ENCODE data around the gene FHOD3.

Gene FHOD3

DNA sequence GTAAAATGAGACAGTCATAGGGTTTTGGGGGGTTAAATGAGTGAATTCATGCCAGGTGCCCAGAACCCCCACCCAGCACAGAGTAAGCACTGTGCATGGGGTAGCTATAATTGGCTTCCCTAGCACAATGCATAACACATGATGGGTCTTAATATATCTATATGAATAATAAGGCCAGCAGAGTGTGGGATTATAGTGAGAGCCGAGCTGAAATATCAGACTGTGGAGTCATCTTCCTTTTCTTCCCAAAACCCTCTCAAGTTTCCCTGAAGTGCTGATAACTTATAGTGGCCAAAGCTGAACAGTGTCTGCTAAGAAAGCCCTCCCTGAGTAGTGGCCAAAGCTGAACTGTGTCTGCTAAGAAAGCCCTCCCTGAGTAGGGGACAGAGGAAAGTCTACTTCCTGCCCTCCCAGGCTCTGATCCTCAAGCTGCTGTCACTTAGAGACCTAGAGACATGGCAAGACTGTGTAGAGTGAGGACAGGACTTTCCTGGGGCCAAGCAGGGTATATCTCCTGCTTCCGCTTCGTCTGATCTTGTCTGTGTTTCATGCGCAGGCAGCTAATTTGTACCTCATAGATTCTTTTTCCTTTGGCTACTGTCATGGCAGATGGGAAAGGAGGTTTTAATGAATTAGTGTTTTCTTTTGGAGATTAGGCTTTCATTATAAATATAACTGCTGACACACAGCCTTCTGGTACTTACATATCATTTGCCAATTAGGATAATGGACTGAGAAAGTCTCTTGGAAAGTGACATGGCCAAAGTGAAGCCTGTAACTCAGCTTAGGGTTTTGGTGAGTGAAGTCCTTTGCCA, 94.9 kb downstream of the FHOD3 start:
- H3K4me3 ChIP-seq (replicated peaks; ENCODE audit: low read depth, low read length), result no peak overlapping the region
- no peak for DNase-seq (ENCODE audit: extremely low read depth, low read depth)
- TF ChIP-seq, protein P1, sequence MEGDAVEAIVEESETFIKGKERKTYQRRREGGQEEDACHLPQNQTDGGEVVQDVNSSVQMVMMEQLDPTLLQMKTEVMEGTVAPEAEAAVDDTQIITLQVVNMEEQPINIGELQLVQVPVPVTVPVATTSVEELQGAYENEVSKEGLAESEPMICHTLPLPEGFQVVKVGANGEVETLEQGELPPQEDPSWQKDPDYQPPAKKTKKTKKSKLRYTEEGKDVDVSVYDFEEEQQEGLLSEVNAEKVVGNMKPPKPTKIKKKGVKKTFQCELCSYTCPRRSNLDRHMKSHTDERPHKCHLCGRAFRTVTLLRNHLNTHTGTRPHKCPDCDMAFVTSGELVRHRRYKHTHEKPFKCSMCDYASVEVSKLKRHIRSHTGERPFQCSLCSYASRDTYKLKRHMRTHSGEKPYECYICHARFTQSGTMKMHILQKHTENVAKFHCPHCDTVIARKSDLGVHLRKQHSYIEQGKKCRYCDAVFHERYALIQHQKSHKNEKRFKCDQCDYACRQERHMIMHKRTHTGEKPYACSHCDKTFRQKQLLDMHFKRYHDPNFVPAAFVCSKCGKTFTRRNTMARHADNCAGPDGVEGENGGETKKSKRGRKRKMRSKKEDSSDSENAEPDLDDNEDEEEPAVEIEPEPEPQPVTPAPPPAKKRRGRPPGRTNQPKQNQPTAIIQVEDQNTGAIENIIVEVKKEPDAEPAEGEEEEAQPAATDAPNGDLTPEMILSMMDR (IDR thresholded peaks at IDR 0.05; ENCODE audit: low read depth, low read length, missing control alignments), result no peak

DNA sequence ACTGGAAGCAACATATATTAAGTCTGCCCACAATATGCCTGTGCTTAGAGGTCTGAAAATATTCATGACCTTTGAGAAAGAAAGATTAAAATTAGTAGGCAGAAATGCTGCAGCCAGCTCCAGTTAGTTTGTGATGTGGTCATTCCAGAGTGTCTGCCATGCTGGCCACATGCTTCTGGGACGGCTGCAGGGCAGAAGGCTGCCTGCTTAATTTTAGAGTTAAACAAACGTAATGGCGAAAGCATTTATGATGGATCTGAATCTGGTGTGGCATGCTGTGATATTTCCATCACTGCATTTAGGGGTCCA, 95.4 kb downstream of the FHOD3 start:
- no peak for DNase-seq (ENCODE audit: extremely low read depth, low read depth)

DNA sequence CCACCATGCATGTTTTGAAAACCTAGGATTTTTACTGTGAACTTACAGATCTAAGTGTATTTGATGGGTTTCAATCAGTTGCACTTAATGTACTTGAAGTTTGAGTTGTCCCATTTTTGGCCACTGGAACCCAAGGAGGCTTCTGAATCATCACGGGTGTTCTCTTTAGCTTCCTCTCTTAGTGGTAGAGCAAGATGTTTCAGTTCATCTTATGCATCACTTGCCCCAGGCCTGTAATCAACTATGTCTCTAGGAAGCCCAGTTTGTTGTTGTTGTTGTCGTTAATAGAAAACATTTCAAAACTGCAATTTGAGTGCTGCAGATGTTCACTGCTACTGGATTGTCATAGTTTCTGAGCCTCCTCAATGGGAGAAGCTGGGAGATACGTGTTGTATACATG, 97.0 kb downstream of the FHOD3 start:
- DNase-seq (ENCODE audit: extremely low read depth, low read depth), result no peak
- TF ChIP-seq, protein P1 (IDR thresholded peaks at IDR 0.05; ENCODE audit: low read depth, low read length, missing control alignments), result no peak
- no peak overlapping the region for H3K4me3 ChIP-seq (replicated peaks; ENCODE audit: low read depth, low read length)

More for the DNA sequence above, 95.4 kb downstream of the FHOD3 start:
- no peak overlapping the region for H3K4me3 ChIP-seq (replicated peaks; ENCODE audit: low read depth, low read length)
- TF ChIP-seq, protein P1 (IDR thresholded peaks at IDR 0.05; ENCODE audit: low read depth, low read length, missing control alignments), result no peak

DNA sequence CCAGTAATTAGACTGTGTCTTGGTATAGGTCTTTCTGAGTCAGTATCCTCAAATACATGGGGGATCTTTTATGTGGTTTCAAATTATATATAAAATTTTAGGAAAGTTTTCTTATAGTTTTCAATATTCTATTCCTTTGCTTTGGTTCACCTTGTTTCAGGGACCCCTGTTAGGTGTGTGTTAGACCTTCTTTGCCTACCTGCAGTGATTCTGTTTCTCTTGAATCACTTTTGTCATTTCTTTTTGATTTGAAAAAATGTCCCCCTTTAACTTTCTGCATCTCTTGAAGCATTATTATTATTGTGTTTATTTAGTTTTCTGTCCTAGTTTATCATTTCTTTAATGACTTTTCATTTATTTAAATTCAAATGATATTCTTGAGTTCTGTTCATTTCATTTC, 98.7 kb downstream of the FHOD3 start:
- H3K4me3 ChIP-seq (replicated peaks; ENCODE audit: low read depth, low read length), result no peak overlapping the region
- no peak for DNase-seq (ENCODE audit: extremely low read depth, low read depth)
- TF ChIP-seq, protein P1 (IDR thresholded peaks at IDR 0.05; ENCODE audit: low read depth, low read length, missing control alignments), result no peak

DNA sequence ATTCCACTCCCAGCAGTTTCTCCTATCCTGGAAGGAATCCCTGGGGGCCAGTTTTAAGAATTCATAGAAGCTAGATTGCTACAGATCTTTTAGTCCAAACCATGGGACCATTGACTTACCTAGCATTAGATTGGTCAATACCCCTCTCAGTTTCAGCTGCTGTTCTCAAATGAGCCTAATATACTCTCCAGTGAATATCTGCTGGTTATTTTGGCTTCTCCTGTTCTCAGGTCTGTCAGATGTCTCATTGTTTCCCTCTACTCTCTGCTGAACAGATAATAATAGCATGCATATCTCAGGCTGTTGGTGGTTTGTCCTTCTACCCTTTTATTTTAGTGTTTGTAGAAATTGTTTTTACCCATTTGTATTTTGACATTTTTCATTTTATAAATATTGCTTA, 99.5 kb downstream of the FHOD3 start:
- DNase-seq (ENCODE audit: extremely low read depth, low read depth), result no peak
- TF ChIP-seq, protein P1 (IDR thresholded peaks at IDR 0.05; ENCODE audit: low read depth, low read length, missing control alignments), result no peak
- H3K4me3 ChIP-seq (replicated peaks; ENCODE audit: low read depth, low read length), result no peak overlapping the region

DNA sequence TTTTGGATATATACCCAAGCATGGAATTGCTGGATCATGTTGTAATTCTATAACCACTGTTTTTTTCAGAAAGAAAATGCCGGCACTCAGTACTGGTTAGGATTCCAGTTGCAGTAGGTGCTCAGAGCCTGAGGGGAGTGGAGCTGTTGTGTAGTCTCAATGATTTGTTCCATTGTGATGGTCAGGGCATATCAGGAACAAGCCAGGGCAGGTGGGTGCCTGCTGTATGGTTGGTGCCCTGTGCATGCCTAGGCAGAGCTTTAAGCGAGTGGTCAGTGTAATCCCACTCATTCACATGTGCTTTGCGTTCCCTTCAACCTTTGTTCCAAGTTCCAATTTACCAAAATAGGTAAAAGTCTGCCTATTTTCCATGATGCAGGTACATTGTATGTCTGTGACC, 100.9 kb downstream of the FHOD3 start:
- no peak for DNase-seq (ENCODE audit: extremely low read depth, low read depth)
- no peak overlapping the region for H3K4me3 ChIP-seq (replicated peaks; ENCODE audit: low read depth, low read length)
- TF ChIP-seq, protein P1 (IDR thresholded peaks at IDR 0.05; ENCODE audit: low read depth, low read length, missing control alignments), result no peak

DNA sequence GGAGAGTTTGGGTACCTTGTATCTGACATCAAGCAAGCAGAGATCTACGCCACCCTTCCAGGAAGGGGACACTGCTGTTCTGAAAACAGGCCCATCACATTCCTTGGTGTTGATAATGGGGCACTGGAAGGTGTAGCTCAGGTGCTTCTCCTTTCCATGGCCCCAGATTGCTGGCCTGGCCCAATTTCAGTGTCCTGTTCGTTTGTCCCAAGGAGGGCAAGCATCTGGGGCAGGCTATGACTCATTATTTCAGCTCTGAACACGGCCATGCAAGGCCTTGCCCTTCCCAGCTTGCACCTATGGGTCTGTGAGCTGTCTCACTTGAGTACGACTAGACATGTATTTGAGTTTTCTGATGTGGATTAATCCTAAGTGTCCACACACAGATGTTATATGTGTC, 101.5 kb downstream of the FHOD3 start:
- H3K4me3 ChIP-seq (replicated peaks; ENCODE audit: low read depth, low read length), result no peak overlapping the region
- DNase-seq (ENCODE audit: extremely low read depth, low read depth), result no peak
- TF ChIP-seq, protein P1 (IDR thresholded peaks at IDR 0.05; ENCODE audit: low read depth, low read length, missing control alignments), result no peak

All from HFF-Myc (cell line).